PC-3 (cell line): ENCODE measurements around the gene ZC3H4. TPM values are rescaled to one million over a fixed set of nuclear protein-coding genes. Genes with fewer than 3 reads are reported as not detected.

ENCODE experiments used
- ATAC-seq: fragments of 200-7000 bp; cut with Tn5 transposase; 2 replicates; pipeline ENCODE4 v1.9.1; 2020; ENCODE audit warnings: mild to moderate bottlenecking, moderate library complexity
- BruUV-seq: library from RNA; stranded (reverse); fragments of 400-500 nt; replicated peaks from 2 replicates; lab custom pipeline; 2021; lab: Mats Ljungman, UMichigan
- CTCF ChIA-PET: fragments of 300-600 bp; sonication (Branson Sonifier 250); formaldehyde crosslinking; loops from one replicate; lab custom pipeline; 2022; ENCODE audit warnings: antibody characterized with exemption; lab: Charles Lee
- POLR2A ChIA-PET: fragments of 300-600 bp; sonication (Branson Sonifier 250); formaldehyde crosslinking; loops from one replicate; lab custom pipeline; 2022; ENCODE audit warnings: antibody characterized with exemption; ENCODE audit not compliant: unreplicated experiment; lab: Charles Lee
- DNase-seq: peaks from one replicate; pipeline ENCODE4 v3.0.0-alpha.2; 2015
- H2AFZ ChIP-seq: fragments of 300-600 bp; sonication (generic); 2 replicates; pipeline ENCODE4 v1.6.0; 2016; ENCODE audit warnings: antibody characterized with exemption, low read length
- H3F3A ChIP-seq: fragments of 300-600 bp; sonication (generic); one replicate; pipeline ENCODE4 v1.6.0; 2017; ENCODE audit warnings: antibody characterized with exemption, low read length, control low read depth, mild to moderate bottlenecking; ENCODE audit not compliant: unreplicated experiment
- H3K27ac ChIP-seq: fragments of 300-600 bp; sonication (generic); 2 replicates; pipeline ENCODE4 v1.5.1; 2016; ENCODE audit warnings: mild to moderate bottlenecking, low read length
- H3K27me3 ChIP-seq: fragments of 300-600 bp; sonication (generic); 2 replicates; pipeline ENCODE4 v1.6.1; 2016; ENCODE audit warnings: low read length, mixed read lengths
- H3K36me3 ChIP-seq: fragments of 300-600 bp; sonication (generic); 2 replicates; pipeline ENCODE4 v1.6.1; 2016; ENCODE audit warnings: low read depth, mixed run types, low read length, mixed read lengths
- H3K4me1 ChIP-seq: fragments of 300-600 bp; sonication (generic); 2 replicates; pipeline ENCODE4 v1.5.1; 2016; ENCODE audit warnings: low read length; ENCODE audit not compliant: insufficient read depth
- H3K4me2 ChIP-seq: fragments of 300-600 bp; sonication (generic); 2 replicates; pipeline ENCODE4 v1.6.0; 2016; ENCODE audit warnings: low read length
- H3K4me3 ChIP-seq: fragments of 300-600 bp; sonication (generic); 2 replicates; pipeline ENCODE4 v1.5.1; 2016; ENCODE audit warnings: mild to moderate bottlenecking, low read length, mixed read lengths
- H3K79me2 ChIP-seq: fragments of 300-600 bp; sonication (generic); 2 replicates; pipeline ENCODE4 v1.6.1; 2017; ENCODE audit warnings: low read length, mixed read lengths
- H3K9ac ChIP-seq: fragments of 300-600 bp; sonication (generic); 2 replicates; pipeline ENCODE4 v1.6.0; 2016; ENCODE audit warnings: mild to moderate bottlenecking, low read length
- H3K9me2 ChIP-seq: fragments of 300-600 bp; sonication (generic); replicated peaks from 2 replicates; pipeline ENCODE4 v1.6.1; 2016; ENCODE audit warnings: mixed run types, low read length, mixed read lengths
- H3K9me3 ChIP-seq: fragments of 300-600 bp; sonication (generic); 2 replicates; pipeline ENCODE4 v1.6.1; 2016; ENCODE audit warnings: low read length, mixed read lengths
- H4K20me1 ChIP-seq: fragments of 300-600 bp; sonication (generic); 2 replicates; pipeline ENCODE4 v1.6.1; 2016; ENCODE audit warnings: low read length, mixed read lengths
- CTCF ChIP-seq: fragments of 300-600 bp; sonication (generic); conservative IDR thresholded peaks from 2 replicates; pipeline ENCODE4 v1.5.1; 2017; ENCODE audit warnings: antibody characterized with exemption, low read depth, mild to moderate bottlenecking, low read length
- EZH2 ChIP-seq: fragments of 300-600 bp; sonication (generic); IDR thresholded peaks from one replicate; pipeline ENCODE4 v1.6.1; 2017; ENCODE audit warnings: antibody characterized with exemption, mild to moderate bottlenecking, low read length; ENCODE audit not compliant: unreplicated experiment
- EZH2phosphoT487 ChIP-seq: fragments of 300-600 bp; sonication (generic); IDR thresholded peaks from 2 replicates; pipeline ENCODE4 v1.6.1; 2018; ENCODE audit warnings: mild to moderate bottlenecking, antibody characterized with exemption, low read length, borderline replicate concordance
- intact Hi-C: fragments of 100-400 bp; cut with micrococcal nuclease; formaldehyde crosslinking; loops from 2 replicates; pipeline ENCODE4 v1.9.0; 2023
- total RNA-seq: library from RNA; depleted of rRNA; stranded (reverse); fragments of >200 nt; gene quantifications from 2 replicates; pipeline ENCODE4 v1.2.3, GENCODE V29; 2014

ZC3H4 gene
- total RNA-seq, 1 experiment from 2014 or later: 13.4 TPM

GRCh38 chr19:47063874-47064273, 49.7 kb downstream of the ZC3H4 start:
- H3K9me2 ChIP-seq: no peaks in the 10 kb centered on the region
- no peak overlapping the region for H3K9ac ChIP-seq
- H3K36me3 ChIP-seq: no peaks in the 10 kb centered on the region; the same call in 1 of the 2 replicates
- ChIA-PET POLR2A (no interaction called here), CTCF (no interaction called here)
- no peaks in the 10 kb centered on the region for H3K27me3 ChIP-seq
- no peak for TF ChIP-seq EZH2phosphoT487
- no peak for TF ChIP-seq CTCF
- TF ChIP-seq EZH2: no peak
- BruUV-seq: no TSS peak
- H3K79me2 ChIP-seq: no peaks in the 10 kb centered on the region
- H3K4me1 ChIP-seq: no peaks in the 10 kb centered on the region
- no peaks in the 10 kb centered on the region for H4K20me1 ChIP-seq
- no peak for DNase-seq
- H3F3A ChIP-seq: no peaks in the 10 kb centered on the region
- no peak for ATAC-seq
- no peak overlapping the region for H2AFZ ChIP-seq
- H3K27ac ChIP-seq: no peak overlapping the region
- no peak overlapping the region for H3K4me3 ChIP-seq
- intact Hi-C loops: no loop called here
- no peak overlapping the region for H3K4me2 ChIP-seq
- no peaks in the 10 kb centered on the region for H3K9me3 ChIP-seq

- TF ChIP-seq EZH2: no peak
- no peak for TF ChIP-seq CTCF
- no peak for TF ChIP-seq EZH2phosphoT487
- Histone ChIP-seq H3F3A (no peaks in the 10 kb centered on the region), H3K4me2 (no peak overlapping the region), H3K27me3 (no peaks in the 10 kb centered on the region), H3K9me2 (no peaks in the 10 kb centered on the region), H3K9ac (no peak overlapping the region), H3K9me3 (no peaks in the 10 kb centered on the region), H4K20me1 (no peaks in the 10 kb centered on the region), H3K36me3 (no peaks in the 10 kb centered on the region), H2AFZ (no peak overlapping the region), H3K27ac (no peak overlapping the region), H3K4me1 (no peaks in the 10 kb centered on the region), H3K4me3 (no peak overlapping the region), H3K79me2 (no peaks in the 10 kb centered on the region)
- POLR2A ChIA-PET: no interaction called here
- intact Hi-C loops: no loop called here
- DNase-seq: no peak
- CTCF ChIA-PET: interaction anchor here (0.6 kb wide), 1 partner anchor 48 kb away, joined by 3 read pairs; no protein-coding TSS in a partner anchor
- ATAC-seq: no peak
- no TSS peak for BruUV-seq
These were observed 55.0 kb downstream of the ZC3H4 start for GRCh38 chr19:47058621-47059022.

- POLR2A ChIA-PET: no interaction called here
- H3K27ac ChIP-seq: no peak overlapping the region
- no peaks in the 10 kb centered on the region for H3K9me2 ChIP-seq
- no peaks in the 10 kb centered on the region for H3K27me3 ChIP-seq
- no peak overlapping the region for H2AFZ ChIP-seq
- intact Hi-C loops: no loop called here
- H3K9ac ChIP-seq: no peak overlapping the region
- no peaks in the 10 kb centered on the region for H3F3A ChIP-seq
- no peaks in the 10 kb centered on the region for H3K79me2 ChIP-seq
- no peak for TF ChIP-seq EZH2
- TF ChIP-seq EZH2phosphoT487: no peak
- H3K4me2 ChIP-seq: no peak overlapping the region
- no peaks in the 10 kb centered on the region for H3K9me3 ChIP-seq
- no peaks in the 10 kb centered on the region for H3K4me1 ChIP-seq
- DNase-seq (no peak), ATAC-seq (no peak)
- H4K20me1 ChIP-seq: no peaks in the 10 kb centered on the region
- CTCF ChIA-PET: no interaction called here
- H3K36me3 ChIP-seq: no peaks in the 10 kb centered on the region
- BruUV-seq: no TSS peak
- H3K4me3 ChIP-seq: no peak overlapping the region
These were observed 56.2 kb downstream of the ZC3H4 start for GRCh38 chr19:47057328-47057727.
